ENCODE results near the gene CCR1.

- no peak for TF ChIP-seq CTCF (conservative IDR thresholded peaks at IDR 0.05)
- TF ChIP-seq ZFX (IDR thresholded peaks at IDR 0.05): no peak
Measured at GRCh38 chr3:46235425-46235824, 27.3 kb upstream of the CCR1 start.

Data from C4-2B (cell line).